ENCODE measurements around the gene ITPK1. TPM values are rescaled to one million over a fixed set of nuclear protein-coding genes. Genes with fewer than 3 reads are reported as not detected.
A peak's percentile ranks its signal among the peaks of the same experiment; 100 is the strongest.

Gene ITPK1
- polyA plus RNA-seq, 4 donors, result 98.8 to 153 (median 138) TPM

DNA sequence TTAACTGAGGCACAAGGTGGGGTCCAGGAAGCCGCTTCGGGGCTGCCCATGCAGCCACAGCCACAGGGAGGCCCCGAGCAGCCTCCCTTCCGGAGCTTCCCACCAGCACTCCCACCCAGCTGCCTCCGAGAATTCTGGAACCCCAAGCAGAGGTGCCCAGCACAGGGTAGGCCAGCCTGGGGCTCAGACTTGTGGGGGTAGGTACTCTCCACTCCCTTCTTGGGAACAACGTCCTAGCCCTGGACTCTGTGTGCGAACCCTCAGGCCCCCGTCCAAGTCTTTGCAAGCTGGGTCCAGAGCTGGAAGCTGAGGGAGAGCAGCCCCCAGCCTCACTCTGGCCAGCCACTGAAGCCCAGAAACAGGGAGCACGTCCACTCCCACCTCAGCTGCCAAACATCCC is 16.1 kb downstream of the ITPK1 start:
- H3K27ac ChIP-seq (ENCODE audit: low read depth in 1 of 3, low read length in 2 of 3), result peak overlapping the region in 2 of 3 donors; percentile 8 to 86
- H3K36me3 ChIP-seq (ENCODE audit: control insufficient read depth in 3 of 3, insufficient read depth in 2 of 3, low read depth in 1 of 3, low read length in 3 of 3), result peaks cover 0 to 72% (median 0%) of the 10 kb centered on the region in 3 donors
- 86 to 94% (median 89%) methylated on average over 9 of the region's 9 CpGs for WGBS, 3 donors
- no peak for FAIRE-seq
- peaks cover 0 to 55% (median 8%) of the 10 kb centered on the region in 3 donors for H3K4me1 ChIP-seq (ENCODE audit: control insufficient read depth in 3 of 3, insufficient read depth in 2 of 3, low read depth in 1 of 3, low read length in 2 of 3)
- H3K27me3 ChIP-seq (ENCODE audit: control insufficient read depth in 3 of 3, insufficient read depth in 3 of 3, low read length in 3 of 3), result no peaks in the 10 kb centered on the region
- H3K9me3 ChIP-seq (ENCODE audit: control insufficient read depth in 2 of 2, insufficient read depth in 1 of 2, low read depth in 1 of 2, low read length in 1 of 2), result no peaks in the 10 kb centered on the region
- H3K4me3 ChIP-seq (ENCODE audit: low read depth in 1 of 3, low read length in 3 of 3), result no peak overlapping the region
- no peak for DNase-seq

- H3K27me3 ChIP-seq (ENCODE audit: control insufficient read depth in 3 of 3, insufficient read depth in 3 of 3, low read length in 3 of 3), result no peaks in the 10 kb centered on the region
- peaks cover 0 to 56% (median 8%) of the 10 kb centered on the region in 3 donors for H3K4me1 ChIP-seq (ENCODE audit: control insufficient read depth in 3 of 3, insufficient read depth in 2 of 3, low read depth in 1 of 3, low read length in 2 of 3)
- H3K9me3 ChIP-seq (ENCODE audit: control insufficient read depth in 2 of 2, insufficient read depth in 1 of 2, low read depth in 1 of 2, low read length in 1 of 2), result no peaks in the 10 kb centered on the region
- DNase-seq, result peak in 1 of 2 donors; percentile 28
- H3K27ac ChIP-seq (ENCODE audit: low read depth in 1 of 3, low read length in 2 of 3), result peak overlapping the region in 2 of 3 donors; percentile 16 to 86
- no peak for FAIRE-seq
- WGBS, 3 donors, result 70 to 87% (median 77%) methylated on average over 7 of the region's 7 CpGs
- H3K4me3 ChIP-seq (ENCODE audit: low read depth in 1 of 3, low read length in 3 of 3), result no peak overlapping the region
- peaks cover 0 to 72% (median 0%) of the 10 kb centered on the region in 3 donors for H3K36me3 ChIP-seq (ENCODE audit: control insufficient read depth in 3 of 3, insufficient read depth in 2 of 3, low read depth in 1 of 3, low read length in 3 of 3)
Measured at GRCh38 chr14:93099196-93099595, 16.5 kb downstream of the ITPK1 start.

DNA sequence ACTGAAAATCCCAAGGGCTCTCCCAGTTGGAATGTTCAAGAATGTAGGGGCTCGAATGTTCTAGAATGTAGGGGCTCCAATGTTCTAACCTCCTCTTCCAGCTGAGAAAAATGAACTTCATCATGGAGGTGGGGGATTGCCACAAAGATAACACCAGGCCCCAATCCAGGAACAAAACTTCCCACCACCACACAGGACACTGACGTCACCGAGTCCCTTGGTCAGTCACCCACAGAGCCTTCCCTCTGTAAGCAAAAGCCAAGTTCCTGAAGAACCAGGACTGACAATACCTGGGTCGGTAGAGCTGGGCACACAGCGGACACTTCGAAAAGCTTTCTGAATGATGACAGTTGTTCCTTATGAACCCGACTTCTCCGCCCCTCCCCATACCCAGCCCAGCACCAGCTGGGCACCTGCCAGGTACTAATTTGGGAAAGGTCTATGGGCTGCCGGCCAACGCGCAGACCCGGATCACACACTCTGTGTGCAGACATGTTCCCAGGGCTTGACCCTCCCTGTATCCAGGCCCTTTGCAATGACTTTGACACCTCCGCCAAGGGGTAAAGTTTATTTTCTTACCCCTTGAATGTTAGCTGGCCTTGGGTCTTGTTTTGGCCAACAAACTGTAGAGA is 18.9 kb downstream of the ITPK1 start:
- WGBS, 3 donors, result 81 to 84% (median 81%) methylated on average over 13 of the region's 13 CpGs
- Histone ChIP-seq H3K4me3 (ENCODE audit: low read depth in 1 of 3, low read length in 3 of 3) (no peak overlapping the region), H3K36me3 (ENCODE audit: control insufficient read depth in 3 of 3, insufficient read depth in 2 of 3, low read depth in 1 of 3, low read length in 3 of 3) (peaks cover 0 to 77% (median 0%) of the 10 kb centered on the region in 3 donors), H3K27me3 (ENCODE audit: control insufficient read depth in 3 of 3, insufficient read depth in 3 of 3, low read length in 3 of 3) (no peaks in the 10 kb centered on the region), H3K4me1 (ENCODE audit: control insufficient read depth in 3 of 3, insufficient read depth in 2 of 3, low read depth in 1 of 3, low read length in 2 of 3) (peaks cover 0 to 62% (median 0%) of the 10 kb centered on the region in 3 donors), H3K9me3 (ENCODE audit: control insufficient read depth in 2 of 2, insufficient read depth in 1 of 2, low read depth in 1 of 2, low read length in 1 of 2) (no peaks in the 10 kb centered on the region), H3K27ac (ENCODE audit: low read depth in 1 of 3, low read length in 2 of 3) (no peak overlapping the region)
- FAIRE-seq, result no peak
- DNase-seq, result no peak

GRCh38 chr14:93095742-93096510 is 19.8 kb downstream of the ITPK1 start:
- 91 to 96% (median 95%) methylated on average over 13 of the region's 13 CpGs for WGBS, 3 donors
- H3K36me3 ChIP-seq (ENCODE audit: control insufficient read depth in 3 of 3, insufficient read depth in 2 of 3, low read depth in 1 of 3, low read length in 3 of 3), result peaks cover 0 to 80% (median 0%) of the 10 kb centered on the region in 3 donors
- H3K4me3 ChIP-seq (ENCODE audit: low read depth in 1 of 3, low read length in 3 of 3), result no peak overlapping the region
- FAIRE-seq (no peak), DNase-seq (no peak)
- H3K4me1 ChIP-seq (ENCODE audit: control insufficient read depth in 3 of 3, insufficient read depth in 2 of 3, low read depth in 1 of 3, low read length in 2 of 3), result peaks cover 0 to 54% (median 0%) of the 10 kb centered on the region in 3 donors
- H3K27me3 ChIP-seq (ENCODE audit: control insufficient read depth in 3 of 3, insufficient read depth in 3 of 3, low read length in 3 of 3), result no peaks in the 10 kb centered on the region
- no peak overlapping the region for H3K27ac ChIP-seq (ENCODE audit: low read depth in 1 of 3, low read length in 2 of 3)
- H3K9me3 ChIP-seq (ENCODE audit: control insufficient read depth in 2 of 2, insufficient read depth in 1 of 2, low read depth in 1 of 2, low read length in 1 of 2), result no peaks in the 10 kb centered on the region

DNA sequence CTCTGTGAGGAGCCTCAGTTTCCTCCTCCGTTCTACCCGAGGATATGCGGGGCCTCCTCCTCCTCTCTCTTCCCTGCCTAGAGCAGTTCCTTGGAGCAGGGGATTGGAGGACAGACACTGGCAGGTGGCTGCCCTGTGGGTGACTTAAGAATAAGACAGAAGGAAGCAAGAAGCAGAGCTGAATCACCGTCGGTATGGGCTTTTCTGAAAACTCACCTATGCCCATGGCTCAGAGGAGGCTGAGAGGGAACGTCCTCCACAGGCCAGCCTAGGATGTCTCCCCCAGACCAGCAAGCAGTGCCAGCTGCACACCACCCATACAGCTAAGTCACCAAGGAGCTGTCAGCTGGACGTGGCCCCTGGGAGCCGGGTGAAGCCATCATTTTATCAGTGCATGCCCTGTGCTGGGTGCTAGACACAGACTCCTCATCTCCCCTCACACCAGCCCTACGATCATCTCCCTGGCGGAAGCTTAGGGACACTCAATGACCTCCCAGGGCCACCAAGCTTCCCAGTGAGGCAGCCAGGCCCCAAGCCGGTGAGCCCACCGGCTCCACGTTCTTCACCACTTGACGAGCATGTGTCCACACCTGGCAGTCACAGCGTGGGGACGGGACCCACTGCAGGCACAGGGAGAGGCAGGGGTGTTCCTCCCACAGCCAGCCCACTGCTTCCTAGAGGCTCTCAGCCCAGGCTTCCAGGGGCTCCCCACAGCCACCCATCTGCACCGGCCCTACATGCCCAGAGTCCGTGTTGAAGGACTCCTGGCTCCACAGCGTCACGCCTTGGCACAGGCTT is 21.4 kb downstream of the ITPK1 start:
- H3K9me3 ChIP-seq (ENCODE audit: control insufficient read depth in 2 of 2, insufficient read depth in 1 of 2, low read depth in 1 of 2, low read length in 1 of 2), result no peaks in the 10 kb centered on the region
- peaks cover 0 to 79% (median 0%) of the 10 kb centered on the region in 3 donors for H3K36me3 ChIP-seq (ENCODE audit: control insufficient read depth in 3 of 3, insufficient read depth in 2 of 3, low read depth in 1 of 3, low read length in 3 of 3)
- DNase-seq, result no peak
- H3K27ac ChIP-seq (ENCODE audit: low read depth in 1 of 3, low read length in 2 of 3), result no peak overlapping the region
- H3K4me3 ChIP-seq (ENCODE audit: low read depth in 1 of 3, low read length in 3 of 3), result no peak overlapping the region
- no peaks in the 10 kb centered on the region for H3K27me3 ChIP-seq (ENCODE audit: control insufficient read depth in 3 of 3, insufficient read depth in 3 of 3, low read length in 3 of 3)
- WGBS, 3 donors, result 90 to 94% (median 92%) methylated on average over 20 of the region's 20 CpGs
- FAIRE-seq, result no peak
- H3K4me1 ChIP-seq (ENCODE audit: control insufficient read depth in 3 of 3, insufficient read depth in 2 of 3, low read depth in 1 of 3, low read length in 2 of 3), result peaks cover 0 to 46% (median 0%) of the 10 kb centered on the region in 3 donors

DNA sequence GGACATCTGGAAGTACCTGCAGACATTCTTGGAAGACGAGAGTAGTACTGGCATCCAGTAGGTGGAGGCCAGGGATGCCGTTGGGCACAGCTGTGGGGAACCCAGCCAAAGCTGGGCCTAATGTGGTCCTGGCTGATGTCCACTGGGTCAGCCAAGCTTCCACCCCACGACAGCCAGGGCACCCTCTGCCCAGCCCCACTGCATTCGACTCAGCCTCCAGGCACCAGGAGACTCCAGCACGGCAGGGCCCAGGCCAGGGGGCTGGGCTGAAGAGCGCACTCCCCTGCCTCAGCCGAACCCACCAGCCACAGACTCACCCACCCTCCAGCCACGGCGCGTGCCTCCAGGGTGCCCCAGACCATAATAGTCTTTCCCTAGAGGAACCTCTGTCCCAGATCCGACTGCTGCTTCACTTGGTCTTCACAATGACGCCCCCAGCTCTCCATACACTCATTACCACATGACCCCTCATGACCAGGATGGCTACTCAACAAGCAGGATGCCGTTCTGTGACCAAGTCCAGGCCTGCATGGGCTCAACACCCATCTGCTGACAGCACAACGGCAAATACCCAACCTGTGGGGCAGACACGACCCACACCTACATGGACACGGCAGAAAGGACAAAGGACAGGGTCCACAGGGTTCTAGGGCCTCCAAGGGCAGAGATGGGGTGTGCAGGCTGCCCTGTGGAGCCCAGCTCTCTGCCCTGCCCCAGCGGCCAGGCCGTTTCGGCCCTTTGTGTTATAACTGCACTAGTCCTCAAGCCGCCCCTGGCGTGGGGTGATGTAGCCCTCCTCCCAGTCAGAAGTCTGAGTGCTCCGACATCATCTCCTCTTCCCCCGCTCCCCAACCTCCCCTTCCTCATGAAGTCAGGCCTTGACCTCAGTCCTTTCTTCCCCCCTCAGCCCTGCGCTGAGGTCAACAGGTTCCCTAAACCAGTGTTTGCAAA is 22.8 kb downstream of the ITPK1 start:
- WGBS, 3 donors, result 91 to 93% (median 92%) methylated on average over 23 to 24 of the region's 24 CpGs
- peaks cover 0 to 43% (median 0%) of the 10 kb centered on the region in 3 donors for H3K4me1 ChIP-seq (ENCODE audit: control insufficient read depth in 3 of 3, insufficient read depth in 2 of 3, low read depth in 1 of 3, low read length in 2 of 3)
- no peak overlapping the region for H3K27ac ChIP-seq (ENCODE audit: low read depth in 1 of 3, low read length in 2 of 3)
- no peaks in the 10 kb centered on the region for H3K27me3 ChIP-seq (ENCODE audit: control insufficient read depth in 3 of 3, insufficient read depth in 3 of 3, low read length in 3 of 3)
- FAIRE-seq, result no peak
- H3K4me3 ChIP-seq (ENCODE audit: low read depth in 1 of 3, low read length in 3 of 3), result no peak overlapping the region
- DNase-seq, result no peak
- H3K9me3 ChIP-seq (ENCODE audit: control insufficient read depth in 2 of 2, insufficient read depth in 1 of 2, low read depth in 1 of 2, low read length in 1 of 2), result no peaks in the 10 kb centered on the region
- H3K36me3 ChIP-seq (ENCODE audit: control insufficient read depth in 3 of 3, insufficient read depth in 2 of 3, low read depth in 1 of 3, low read length in 3 of 3), result peaks cover 0 to 79% (median 0%) of the 10 kb centered on the region in 3 donors

DNA sequence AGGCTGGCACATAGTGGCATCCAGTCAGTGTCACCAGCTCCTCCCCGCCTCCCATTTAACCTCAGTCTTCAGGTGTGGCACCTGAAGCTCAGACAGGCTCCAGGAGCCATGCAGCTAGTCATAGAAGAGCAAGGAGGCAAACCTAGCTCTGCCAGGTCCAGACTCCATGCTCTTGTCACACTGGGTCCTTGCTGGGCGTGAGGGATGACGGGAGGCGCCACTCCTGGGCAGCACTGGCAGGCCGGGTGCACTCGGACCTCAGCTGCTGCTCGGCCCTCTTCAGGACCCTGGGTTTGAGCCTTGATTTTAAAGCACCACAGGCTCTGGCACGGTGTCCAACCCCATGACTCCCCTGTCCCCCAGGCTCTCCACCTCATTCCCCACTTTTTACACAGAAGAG is 24.1 kb downstream of the ITPK1 start:
- H3K4me3 ChIP-seq (ENCODE audit: low read depth in 1 of 3, low read length in 3 of 3), result no peak overlapping the region
- DNase-seq (no peak), FAIRE-seq (no peak)
- peaks cover 0 to 43% (median 0%) of the 10 kb centered on the region in 3 donors for H3K4me1 ChIP-seq (ENCODE audit: control insufficient read depth in 3 of 3, insufficient read depth in 2 of 3, low read depth in 1 of 3, low read length in 2 of 3)
- peak overlapping the region in 1 of 3 donors; percentile 4 for H3K27ac ChIP-seq (ENCODE audit: low read depth in 1 of 3, low read length in 2 of 3)
- no peaks in the 10 kb centered on the region for H3K27me3 ChIP-seq (ENCODE audit: control insufficient read depth in 3 of 3, insufficient read depth in 3 of 3, low read length in 3 of 3)
- peaks cover 0 to 84% (median 0%) of the 10 kb centered on the region in 3 donors for H3K36me3 ChIP-seq (ENCODE audit: control insufficient read depth in 3 of 3, insufficient read depth in 2 of 3, low read depth in 1 of 3, low read length in 3 of 3)
- 88 to 90% (median 90%) methylated on average over 8 of the region's 8 CpGs for WGBS, 3 donors
- H3K9me3 ChIP-seq (ENCODE audit: control insufficient read depth in 2 of 2, insufficient read depth in 1 of 2, low read depth in 1 of 2, low read length in 1 of 2), result peaks cover 0 to 7% of the 10 kb centered on the region in 2 donors

All from small intestine (tissue), 7 donors.